GM10266 (cell line): ENCODE data around the gene WRNIP1.

Experiments used
- DNase-seq: peaks from one replicate; pipeline ENCODE4 v3.0.0; 2012; ENCODE audit errors: extremely low spot score
- CTCF ChIP-seq: IDR thresholded peaks from 2 replicates; pipeline ENCODE4 v1.5.1; 2012; ENCODE audit warnings: mild to moderate bottlenecking, low read depth; ENCODE audit not compliant: control insufficient read depth, insufficient read depth; ENCODE audit errors: missing control alignments

Gene WRNIP1

GRCh38 chr6:2770171-2770570 is 5.0 kb downstream of the WRNIP1 start:
- no peak for DNase-seq
- TF ChIP-seq CTCF, result no peak

- no peak for DNase-seq
- no peak for TF ChIP-seq CTCF
These were observed 5.9 kb downstream of the WRNIP1 start for GRCh38 chr6:2771079-2771478.

- TF ChIP-seq CTCF, result no peak
- DNase-seq, result no peak
These were observed 7.6 kb downstream of the WRNIP1 start for GRCh38 chr6:2772840-2773239.

- TF ChIP-seq CTCF, result no peak
These were observed 8.3 kb downstream of the WRNIP1 start for GRCh38 chr6:2773449-2773848.

GRCh38 chr6:2775003-2775402 is 9.8 kb downstream of the WRNIP1 start:
- no peak for TF ChIP-seq CTCF
- no peak for DNase-seq

More at GRCh38 chr6:2773449-2773848, 8.3 kb downstream of the WRNIP1 start:
- no peak for DNase-seq

GRCh38 chr6:2777249-2777648 is 12.1 kb downstream of the WRNIP1 start:
- no peak for DNase-seq
- no peak for TF ChIP-seq CTCF

GRCh38 chr6:2780102-2780737 is 15.0 kb downstream of the WRNIP1 start:
- no peak for DNase-seq
- no peak for TF ChIP-seq CTCF
